ENCODE data around the gene PORCN. TPM values are rescaled to one million over a fixed set of nuclear protein-coding genes. Genes with fewer than 3 reads are reported as not detected.

The PORCN gene
- total and polyA plus RNA-seq, 4 donors = 0.70 to 4.9 (median 2.8) TPM

GRCh38 chrX:48468693-48469691, 39.8 kb upstream of the PORCN start:
- Histone ChIP-seq H3K27ac (ENCODE audit: low read depth in 1 of 2, low read length in 2 of 2) (no peak overlapping the region), H3K9me3 (ENCODE audit: control insufficient read depth in 4 of 4, low read length in 3 of 4) (no peaks in the 10 kb centered on the region), H3K4me1 (ENCODE audit: control insufficient read depth in 4 of 4, insufficient read depth in 4 of 4, low read length in 3 of 4) (no peaks in the 10 kb centered on the region), H3K27me3 (ENCODE audit: control insufficient read depth in 4 of 4, insufficient read depth in 4 of 4, low read length in 3 of 4) (peaks cover 0 to 7% (median 0%) of the 10 kb centered on the region in 4 donors), H3K9ac (ENCODE audit: low read depth in 1 of 2, low read length in 2 of 2) (no peak overlapping the region), H3K4me3 (ENCODE audit: low read depth in 1 of 3, low read length in 3 of 3) (peak overlapping the region in 1 of 3 donors; percentile 15), H3K36me3 (ENCODE audit: control insufficient read depth in 4 of 4, insufficient read depth in 3 of 4, low read depth in 1 of 4, low read length in 3 of 4) (no peaks in the 10 kb centered on the region)
- TF ChIP-seq ZBTB33 (IDR thresholded peaks at IDR 0.05) = no peak
- TF ChIP-seq YY1 (IDR thresholded peaks at IDR 0.05) = no peak
- TF ChIP-seq RXRA (IDR thresholded peaks at IDR 0.05) = no peak
- no peak for TF ChIP-seq HNF4A (conservative IDR thresholded peaks at IDR 0.05)
- TF ChIP-seq SP1 (IDR thresholded peaks at IDR 0.05) = no peak
- no peak for TF ChIP-seq GABPA (IDR thresholded peaks at IDR 0.05 in 1 of 2, conservative IDR thresholded peaks at IDR 0.05 in 1 of 2)
- no peak for TF ChIP-seq ATF3 (IDR thresholded peaks at IDR 0.05)
- TF ChIP-seq MAX (IDR thresholded peaks at IDR 0.05) = no peak
- 25% methylated on average over 23 of the region's 23 CpGs for WGBS
- peak; percentile 56 for DNase-seq (ENCODE audit: low spot score)

- peak within 1 kb of the TSS in 1 of 3 donors; percentile 15 for H3K4me3 ChIP-seq (ENCODE audit: low read depth in 1 of 3, low read length in 3 of 3)
- H3K36me3 ChIP-seq (ENCODE audit: control insufficient read depth in 4 of 4, insufficient read depth in 3 of 4, low read depth in 1 of 4, low read length in 3 of 4) = no peaks in the 10 kb centered on the region
- DNase-seq (ENCODE audit: low spot score) = peak; percentile 66
These were observed 38.5 kb upstream of the PORCN start, which contains the start of gene SLC38A5 for GRCh38 chrX:48470110-48470832. Gene SLC38A5 (minus strand): TSS chrX:48470260. CDS start chrX:48467924, 2,336 bp downstream.

GRCh38 chrX:48470833-48471118, 38.0 kb upstream of the PORCN start:
- 92% methylated on average over 9 of the region's 9 CpGs for WGBS
- Histone ChIP-seq H3K27ac (ENCODE audit: low read depth in 1 of 2, low read length in 2 of 2) (no peak overlapping the region), H3K9me3 (ENCODE audit: control insufficient read depth in 4 of 4, low read length in 3 of 4) (no peaks in the 10 kb centered on the region), H3K27me3 (ENCODE audit: control insufficient read depth in 4 of 4, insufficient read depth in 4 of 4, low read length in 3 of 4) (peaks cover 0 to 7% (median 0%) of the 10 kb centered on the region in 4 donors), H3K9ac (ENCODE audit: low read depth in 1 of 2, low read length in 2 of 2) (no peak overlapping the region), H3K36me3 (ENCODE audit: control insufficient read depth in 4 of 4, insufficient read depth in 3 of 4, low read depth in 1 of 4, low read length in 3 of 4) (no peaks in the 10 kb centered on the region), H3K4me1 (ENCODE audit: control insufficient read depth in 4 of 4, insufficient read depth in 4 of 4, low read length in 3 of 4) (peaks cover 0 to 7% (median 6%) of the 10 kb centered on the region in 4 donors), H3K4me3 (ENCODE audit: low read depth in 1 of 3, low read length in 3 of 3) (no peak overlapping the region)
- DNase-seq (ENCODE audit: low spot score) = no peak
- TF ChIP-seq GABPA (IDR thresholded peaks at IDR 0.05 in 1 of 2, conservative IDR thresholded peaks at IDR 0.05 in 1 of 2) (no peak), FOXA2 (IDR thresholded peaks at IDR 0.05) (no peak), ATF3 (IDR thresholded peaks at IDR 0.05) (no peak), RXRA (IDR thresholded peaks at IDR 0.05) (no peak), CTCF (IDR thresholded peaks at IDR 0.05; ENCODE audit: low read depth, low read length, missing input control) (no peak), REST (IDR thresholded peaks at IDR 0.05) (no peak), TAF1 (conservative IDR thresholded peaks at IDR 0.05) (no peak), RAD21 (IDR thresholded peaks at IDR 0.05) (no peak), HNF4A (conservative IDR thresholded peaks at IDR 0.05) (no peak), SP1 (IDR thresholded peaks at IDR 0.05) (no peak), NR2F2 (IDR thresholded peaks at IDR 0.05) (no peak), MAX (IDR thresholded peaks at IDR 0.05) (no peak)

More at GRCh38 chrX:48470110-48470832, 38.5 kb upstream of the PORCN start, which contains the start of gene SLC38A5:
- WGBS = 87% methylated on average over 18 of the region's 18 CpGs
- peaks cover 0 to 7% (median 6%) of the 10 kb centered on the region in 4 donors for H3K4me1 ChIP-seq (ENCODE audit: control insufficient read depth in 4 of 4, insufficient read depth in 4 of 4, low read length in 3 of 4)
- H3K9me3 ChIP-seq (ENCODE audit: control insufficient read depth in 4 of 4, low read length in 3 of 4) = no peaks in the 10 kb centered on the region
- H3K27ac ChIP-seq (ENCODE audit: low read depth in 1 of 2, low read length in 2 of 2) = no peak within 1 kb of the TSS
- TF ChIP-seq SP1 (IDR thresholded peaks at IDR 0.05) (no peak), EGR1 (IDR thresholded peaks at IDR 0.05; ENCODE audit: low read depth in 2 of 2) (no peak)
- H3K9ac ChIP-seq (ENCODE audit: low read depth in 1 of 2, low read length in 2 of 2) = no peak within 1 kb of the TSS
- peaks cover 0 to 7% (median 0%) of the 10 kb centered on the region in 4 donors for H3K27me3 ChIP-seq (ENCODE audit: control insufficient read depth in 4 of 4, insufficient read depth in 4 of 4, low read length in 3 of 4)

All from liver (tissue), 9 donors.